Type B pancreatic cell (in vitro differentiated cells): ENCODE results near the gene DCAKD. TPM values are rescaled to one million over a fixed set of nuclear protein-coding genes. Genes with fewer than 3 reads are reported as not detected.

Experiments
- DNase-seq: peaks from one replicate; pipeline ENCODE4 v3.0.0; 2021; ENCODE audit warnings: mixed read lengths; ENCODE audit not compliant: unreplicated experiment; ENCODE audit errors: extremely low spot score
- H3K27ac Mint-ChIP-seq: 2 replicates; pipeline ENCODE4 v1.8.0; 2021; ENCODE audit warnings: mild to moderate bottlenecking, mixed read lengths
- H3K27me3 Mint-ChIP-seq: 2 replicates; pipeline ENCODE4 v1.8.0; 2021; ENCODE audit warnings: mixed read lengths
- H3K36me3 Mint-ChIP-seq: 2 replicates; pipeline ENCODE4 v1.8.0; 2021; ENCODE audit warnings: mixed read lengths
- H3K4me1 Mint-ChIP-seq: one replicate; pipeline ENCODE4 v1.8.0; 2021; ENCODE audit warnings: mixed read lengths; ENCODE audit not compliant: unreplicated experiment
- H3K4me3 Mint-ChIP-seq: 2 replicates; pipeline ENCODE4 v1.8.0; 2021; ENCODE audit warnings: mild to moderate bottlenecking, mixed read lengths
- H3K9me3 Mint-ChIP-seq: 2 replicates; pipeline ENCODE4 v1.8.0; 2021; ENCODE audit warnings: mixed read lengths
- CTCF ChIP-seq: fragments of 200-600 bp; sonication (generic); conservative IDR thresholded peaks from 2 replicates; pipeline ENCODE4 v1.5.0; 2021; ENCODE audit warnings: antibody characterized with exemption, mild to moderate bottlenecking
- total RNA-seq: library from RNA; stranded (reverse); gene quantifications from 2 replicates; pipeline ENCODE4 v1.2.1, GENCODE V29; 2021; ENCODE audit warnings: low replicate concordance

DCAKD gene
- total RNA-seq, 1 donor from 2014 or later: 57.5 TPM

DNA sequence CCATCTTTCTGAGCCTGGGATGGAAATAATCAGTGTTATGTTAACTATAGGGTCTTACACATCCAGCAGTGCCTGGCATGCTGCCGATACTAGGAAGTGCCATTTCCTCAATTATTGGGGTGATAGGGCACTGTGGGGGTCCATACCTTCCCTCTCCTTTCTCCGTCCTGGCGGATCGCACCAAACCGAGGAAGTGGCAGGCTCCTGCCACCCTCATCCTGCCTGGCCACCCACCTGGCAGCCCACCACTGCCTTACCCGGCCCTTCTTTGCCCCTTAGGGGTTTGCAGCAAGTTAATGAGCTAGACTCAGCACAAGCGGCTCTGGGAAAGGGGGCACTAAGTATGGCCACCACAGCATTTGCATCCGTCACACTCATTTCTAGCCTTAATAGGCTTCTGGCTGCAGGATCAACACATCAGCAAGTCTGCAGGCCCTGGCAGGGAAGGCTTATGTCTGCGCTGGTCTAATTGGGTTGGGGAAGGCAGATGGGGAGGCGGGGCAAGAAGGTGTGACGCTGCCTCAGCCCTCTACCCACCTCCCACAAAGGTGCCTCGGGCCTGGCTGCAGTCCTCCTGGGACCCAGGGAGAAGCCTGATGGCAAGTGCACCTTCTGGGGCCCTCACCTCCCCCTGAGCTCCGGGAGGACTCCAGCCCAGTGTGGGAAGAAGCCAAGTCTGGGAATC, 28.6 kb downstream of the DCAKD start:
- Mint-ChIP-seq H3K4me1 (peaks cover 32% of the 10 kb centered on the region), H3K4me3 (peak overlapping the region; percentile 20), H3K9me3 (no peaks in the 10 kb centered on the region), H3K36me3 (no peaks in the 10 kb centered on the region), H3K27ac (no peak overlapping the region), H3K27me3 (peaks cover 32% of the 10 kb centered on the region)
- no peak for DNase-seq
- TF ChIP-seq CTCF: no peak

GRCh38 chr17:45022288-45022648, 29.2 kb downstream of the DCAKD start:
- H3K36me3 Mint-ChIP-seq: no peaks in the 10 kb centered on the region

DNA sequence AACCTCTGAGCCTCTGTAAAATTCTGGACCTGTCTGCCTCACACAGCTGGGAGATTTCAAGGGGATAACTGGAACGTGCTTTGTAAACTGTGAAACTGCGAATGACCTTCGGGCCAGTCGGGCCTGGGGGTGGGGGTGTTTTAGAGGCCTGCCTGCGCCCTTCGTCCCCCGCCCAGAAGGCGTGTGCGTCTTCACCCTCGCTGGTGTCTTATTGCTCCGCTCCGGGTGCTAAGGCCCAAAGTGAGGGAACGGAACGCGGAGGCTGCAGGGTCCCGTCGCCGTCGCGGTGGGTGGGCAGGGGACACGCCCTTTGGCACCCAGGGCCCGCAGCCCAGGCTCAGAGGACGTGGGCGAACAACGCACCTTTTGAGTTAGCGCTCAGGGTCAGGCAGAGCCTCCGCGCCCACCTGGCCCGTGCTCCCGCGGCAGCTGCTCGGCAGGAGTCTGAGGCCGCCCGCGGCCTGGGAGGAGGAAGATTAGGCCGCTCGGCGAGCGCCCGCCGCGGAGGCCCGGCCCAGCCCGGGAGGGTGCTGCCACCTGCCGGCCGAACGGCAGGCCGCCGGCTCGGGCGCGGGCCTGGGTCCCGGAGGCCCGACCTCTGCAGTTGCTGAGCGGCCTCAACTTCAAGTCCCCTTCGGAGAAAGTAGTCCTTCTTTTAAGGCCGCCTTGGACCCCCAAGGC, 29.7 kb downstream of the DCAKD start:
- peak; percentile 84 for DNase-seq
- TF ChIP-seq CTCF: peak; percentile 97
- Mint-ChIP-seq H3K4me3 (peak overlapping the region; percentile 85), H3K27me3 (peaks cover 32% of the 10 kb centered on the region), H3K4me1 (peaks cover 33% of the 10 kb centered on the region), H3K36me3 (no peaks in the 10 kb centered on the region), H3K27ac (peak overlapping the region; percentile 52), H3K9me3 (no peaks in the 10 kb centered on the region)

More at GRCh38 chr17:45022288-45022648, 29.2 kb downstream of the DCAKD start:
- DNase-seq: no peak
- H3K9me3 Mint-ChIP-seq: no peaks in the 10 kb centered on the region
- no peak overlapping the region for H3K4me3 Mint-ChIP-seq
- no peak overlapping the region for H3K27ac Mint-ChIP-seq
- H3K27me3 Mint-ChIP-seq: peaks cover 32% of the 10 kb centered on the region
- peaks cover 32% of the 10 kb centered on the region for H3K4me1 Mint-ChIP-seq
- no peak for TF ChIP-seq CTCF

DNA sequence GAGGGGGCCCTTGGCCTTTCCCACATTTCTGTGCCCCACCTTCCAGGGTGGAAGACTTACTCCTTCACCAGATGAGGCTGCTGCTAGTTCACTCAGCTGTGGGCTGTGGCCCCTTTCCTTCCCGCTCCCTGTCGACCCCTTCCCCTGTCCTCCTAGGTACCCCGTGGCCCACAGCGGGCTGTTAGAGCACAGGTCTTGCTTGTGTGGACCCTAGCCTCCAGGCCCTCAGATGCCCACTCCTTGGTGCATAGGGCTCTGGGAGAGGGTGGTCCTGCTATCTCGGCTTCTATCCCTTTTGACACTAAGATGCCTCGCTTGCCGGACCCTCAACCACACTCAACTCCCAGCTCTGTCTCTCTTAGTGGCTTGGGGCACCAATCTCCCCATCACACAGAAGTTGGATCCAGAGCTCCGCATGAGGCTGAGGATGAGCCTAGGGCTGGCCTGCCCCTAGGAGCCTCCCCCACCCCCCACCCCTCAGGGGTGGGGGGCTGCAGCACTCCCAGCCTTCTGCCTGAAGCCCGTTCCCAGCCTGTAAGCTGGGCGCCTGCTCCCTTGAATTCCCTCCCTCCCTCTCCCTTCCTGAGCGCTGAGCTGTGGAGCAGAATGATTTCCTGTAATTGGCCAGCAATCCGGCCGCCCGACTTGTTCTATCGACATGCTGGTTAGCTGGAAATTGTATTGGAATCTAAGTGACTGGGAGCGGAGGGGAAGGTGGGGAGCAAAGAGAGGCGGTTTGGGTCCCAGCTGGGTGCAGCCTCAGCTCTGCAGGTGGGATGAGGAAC, 30.9 kb downstream of the DCAKD start:
- no peak for DNase-seq
- TF ChIP-seq CTCF: no peak
- peak overlapping the region; percentile 52 for H3K27ac Mint-ChIP-seq

DNA sequence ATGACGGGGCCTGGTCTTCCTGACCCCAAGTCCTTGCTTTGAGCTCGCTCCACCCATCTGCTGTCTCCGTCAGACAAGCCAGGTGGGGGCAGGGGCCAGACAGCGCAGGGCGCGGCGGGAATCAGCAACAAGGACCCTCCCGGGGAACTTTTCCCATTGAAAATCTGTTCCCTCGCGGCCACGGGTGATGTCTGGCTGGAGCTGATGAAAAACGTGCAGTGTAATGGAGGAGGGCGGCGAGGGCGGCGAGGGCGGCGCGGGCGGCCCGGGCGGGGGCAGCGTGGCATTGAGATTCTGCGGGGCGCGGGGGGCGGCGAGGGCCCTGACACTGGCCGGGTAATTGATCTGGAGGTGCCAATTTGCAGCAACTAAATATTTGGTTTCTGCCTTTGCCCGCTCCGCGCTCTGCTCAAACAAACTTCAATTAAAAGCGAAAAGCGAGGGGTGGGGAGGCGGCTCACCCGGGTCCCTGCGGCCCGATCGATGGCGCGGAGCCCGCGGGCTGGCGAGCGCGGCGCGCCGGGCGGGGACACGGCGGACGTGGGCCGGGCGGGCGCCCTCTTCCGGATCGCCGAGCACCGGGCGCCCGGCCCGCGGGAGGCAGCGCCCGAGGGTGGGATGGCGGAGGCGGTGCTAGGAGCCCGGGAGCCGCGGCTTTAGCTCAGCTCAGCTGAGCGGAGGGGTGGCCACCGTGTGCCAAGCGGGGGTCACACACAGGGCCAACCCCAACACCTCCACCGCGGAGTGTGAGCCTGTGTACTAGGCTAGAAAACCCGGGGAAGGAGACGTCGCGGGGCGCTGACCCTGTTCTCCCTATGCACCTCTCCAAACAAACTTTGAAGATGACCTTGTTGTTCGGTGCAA, 32.4 kb downstream of the DCAKD start:
- peak overlapping the region; percentile 60 for H3K27ac Mint-ChIP-seq
- DNase-seq: no peak

More for the DNA sequence above, 30.9 kb downstream of the DCAKD start:
- Mint-ChIP-seq H3K27me3 (peaks cover 32% of the 10 kb centered on the region), H3K36me3 (no peaks in the 10 kb centered on the region), H3K4me1 (peaks cover 42% of the 10 kb centered on the region), H3K9me3 (no peaks in the 10 kb centered on the region), H3K4me3 (peak overlapping the region; percentile 85)

More for the DNA sequence above, 32.4 kb downstream of the DCAKD start:
- Mint-ChIP-seq H3K9me3 (no peaks in the 10 kb centered on the region), H3K36me3 (no peaks in the 10 kb centered on the region), H3K4me3 (peak overlapping the region; percentile 93), H3K4me1 (peaks cover 42% of the 10 kb centered on the region), H3K27me3 (peaks cover 32% of the 10 kb centered on the region)
- peak; percentile 61 for TF ChIP-seq CTCF
